Breast epithelium (tissue), 4 donors: Measurements from ENCODE around the gene RAP1GAP2. TPM values are rescaled to one million over a fixed set of nuclear protein-coding genes. Genes with fewer than 3 reads are reported as not detected.

ENCODE experiments used
- DNase-seq, 2 donors: peaks; one replicate each; pipeline ENCODE4 v3.0.0-alpha.2; 2019; ENCODE audit warnings: low spot score in 2 of 2
- H3K27ac ChIP-seq, 2 donors: fragments of 200-600 bp; sonication (generic) in 1 of 2; one replicate each; pipeline ENCODE4 v1.5.1; 2016 to 2019; ENCODE audit warnings: mild to moderate bottlenecking in 1 of 2
- H3K27me3 ChIP-seq, 2 donors: fragments of 200-600 bp; sonication (generic) in 1 of 2; one replicate each; pipeline versions ENCODE4 v1.5.1 to v1.6.0; 2017 to 2019; ENCODE audit warnings: control low read depth in 1 of 2, mild to moderate bottlenecking in 1 of 2
- H3K36me3 ChIP-seq: fragments of 200-600 bp; one replicate; pipeline ENCODE4 v1.5.1; 2019
- H3K4me1 ChIP-seq, 2 donors: fragments of 200-600 bp; sonication (generic); one replicate each; pipeline ENCODE4 v1.5.1; 2016 to 2019; ENCODE audit warnings: control low read depth in 1 of 2
- H3K4me3 ChIP-seq, 3 donors: fragments of 200-600 bp; sonication (generic); 1 replicate in 2 of 3; 2 replicates in 1 of 3; pipeline ENCODE4 v1.5.1; 2016 to 2019; ENCODE audit warnings: mild to moderate bottlenecking in 3 of 3, moderate library complexity in 2 of 3
- H3K9me3 ChIP-seq, 2 donors: fragments of 200-600 bp; sonication (generic) in 1 of 2; one replicate each; pipeline ENCODE4 v1.5.1; 2016 to 2019; ENCODE audit warnings: control low read depth in 1 of 2
- CTCF ChIP-seq, 3 donors: fragments of 450-650 bp; IDR thresholded peaks; one replicate each; pipeline ENCODE4 v1.5.1; 2016 to 2017; ENCODE audit warnings: antibody characterized with exemption in 3 of 3, mild to moderate bottlenecking in 3 of 3, moderate library complexity in 3 of 3
- POLR2A ChIP-seq: fragments of 450-650 bp; IDR thresholded peaks from one replicate; pipeline ENCODE4 v1.6.1; 2016; ENCODE audit warnings: antibody characterized with exemption, mild to moderate bottlenecking, moderate library complexity
- POLR2AphosphoS5 ChIP-seq, 3 donors: sonication (generic); formaldehyde crosslinking; IDR thresholded peaks; one replicate each; pipeline ENCODE4 v1.6.1; 2017; ENCODE audit warnings: antibody characterized with exemption in 3 of 3
- intact Hi-C: fragments of 100-400 bp; cut with DNase I; formaldehyde crosslinking; loops from one replicate; pipeline ENCODE4 v1.15.1; 2023; ENCODE audit warnings: low total_unique reads
- total RNA-seq, 3 donors: library from RNA; depleted of rRNA; stranded (reverse); fragments of >200 nt; gene quantifications; one replicate each; pipeline ENCODE4 v1.1.0, GENCODE V29; 2016

Gene RAP1GAP2
- total RNA-seq, 3 donors from 2014 or later, result 5.3 to 23.4 (median 10.8) TPM

GRCh38 chr17:2977157-2977556 lies 180.9 kb downstream of the RAP1GAP2 start:
- intact Hi-C loops, result no loop called here
- peak in 1 of 2 donors; percentile 7 for DNase-seq
- Histone ChIP-seq H3K4me3 (no peak overlapping the region), H3K27ac (no peak overlapping the region), H3K36me3 (no peaks in the 10 kb centered on the region), H3K9me3 (no peaks in the 10 kb centered on the region), H3K27me3 (no peaks in the 10 kb centered on the region), H3K4me1 (no peaks in the 10 kb centered on the region)
- TF ChIP-seq CTCF (IDR thresholded peaks at IDR 0.05) (no peak), POLR2AphosphoS5 (IDR thresholded peaks at IDR 0.05) (no peak), POLR2A (no peak)

- no peaks in the 10 kb centered on the region for H3K4me1 ChIP-seq
- no peaks in the 10 kb centered on the region for H3K27me3 ChIP-seq
- TF ChIP-seq CTCF (IDR thresholded peaks at IDR 0.05), result no peak
- TF ChIP-seq POLR2AphosphoS5 (IDR thresholded peaks at IDR 0.05), result no peak
- no peak for TF ChIP-seq POLR2A
- intact Hi-C loops, result no loop called here
- no peaks in the 10 kb centered on the region for H3K36me3 ChIP-seq
- no peak overlapping the region for H3K27ac ChIP-seq
- DNase-seq, result no peak
- H3K4me3 ChIP-seq, result no peak overlapping the region
- H3K9me3 ChIP-seq, result no peaks in the 10 kb centered on the region
Observed at GRCh38 chr17:2978116-2978515, 181.9 kb downstream of the RAP1GAP2 start.

GRCh38 chr17:2978991-2979390 lies 182.8 kb downstream of the RAP1GAP2 start:
- TF ChIP-seq POLR2AphosphoS5 (IDR thresholded peaks at IDR 0.05), result no peak
- no peak for TF ChIP-seq CTCF (IDR thresholded peaks at IDR 0.05)
- TF ChIP-seq POLR2A, result no peak

GRCh38 chr17:2980211-2980903 lies 184.1 kb downstream of the RAP1GAP2 start:
- DNase-seq, result peak in 1 of 2 donors; percentile 2
- no peak overlapping the region for H3K4me3 ChIP-seq
- TF ChIP-seq CTCF (IDR thresholded peaks at IDR 0.05), result no peak
- no peak for TF ChIP-seq POLR2AphosphoS5 (IDR thresholded peaks at IDR 0.05)
- TF ChIP-seq POLR2A, result no peak
- intact Hi-C loops, result no loop called here
- H3K27me3 ChIP-seq, result no peaks in the 10 kb centered on the region
- no peaks in the 10 kb centered on the region for H3K36me3 ChIP-seq
- no peak overlapping the region for H3K27ac ChIP-seq
- H3K9me3 ChIP-seq, result no peaks in the 10 kb centered on the region
- H3K4me1 ChIP-seq, result no peaks in the 10 kb centered on the region

More at GRCh38 chr17:2978991-2979390, 182.8 kb downstream of the RAP1GAP2 start:
- H3K4me3 ChIP-seq, result no peak overlapping the region
- no peaks in the 10 kb centered on the region for H3K27me3 ChIP-seq
- H3K9me3 ChIP-seq, result no peaks in the 10 kb centered on the region
- no peaks in the 10 kb centered on the region for H3K4me1 ChIP-seq
- no peak for DNase-seq
- H3K36me3 ChIP-seq, result no peaks in the 10 kb centered on the region
- intact Hi-C loops, result no loop called here
- H3K27ac ChIP-seq, result no peak overlapping the region

- Histone ChIP-seq H3K36me3 (no peaks in the 10 kb centered on the region), H3K4me3 (no peak overlapping the region), H3K9me3 (no peaks in the 10 kb centered on the region), H3K27ac (no peak overlapping the region), H3K4me1 (no peaks in the 10 kb centered on the region), H3K27me3 (no peaks in the 10 kb centered on the region)
- TF ChIP-seq CTCF (IDR thresholded peaks at IDR 0.05) (no peak), POLR2AphosphoS5 (IDR thresholded peaks at IDR 0.05) (no peak), POLR2A (no peak)
- intact Hi-C loops, result no loop called here
- DNase-seq, result no peak
Observed at GRCh38 chr17:2980904-2981246, 184.6 kb downstream of the RAP1GAP2 start.
